ENCODE data around the gene VPS37D.

The VPS37D gene

DNA sequence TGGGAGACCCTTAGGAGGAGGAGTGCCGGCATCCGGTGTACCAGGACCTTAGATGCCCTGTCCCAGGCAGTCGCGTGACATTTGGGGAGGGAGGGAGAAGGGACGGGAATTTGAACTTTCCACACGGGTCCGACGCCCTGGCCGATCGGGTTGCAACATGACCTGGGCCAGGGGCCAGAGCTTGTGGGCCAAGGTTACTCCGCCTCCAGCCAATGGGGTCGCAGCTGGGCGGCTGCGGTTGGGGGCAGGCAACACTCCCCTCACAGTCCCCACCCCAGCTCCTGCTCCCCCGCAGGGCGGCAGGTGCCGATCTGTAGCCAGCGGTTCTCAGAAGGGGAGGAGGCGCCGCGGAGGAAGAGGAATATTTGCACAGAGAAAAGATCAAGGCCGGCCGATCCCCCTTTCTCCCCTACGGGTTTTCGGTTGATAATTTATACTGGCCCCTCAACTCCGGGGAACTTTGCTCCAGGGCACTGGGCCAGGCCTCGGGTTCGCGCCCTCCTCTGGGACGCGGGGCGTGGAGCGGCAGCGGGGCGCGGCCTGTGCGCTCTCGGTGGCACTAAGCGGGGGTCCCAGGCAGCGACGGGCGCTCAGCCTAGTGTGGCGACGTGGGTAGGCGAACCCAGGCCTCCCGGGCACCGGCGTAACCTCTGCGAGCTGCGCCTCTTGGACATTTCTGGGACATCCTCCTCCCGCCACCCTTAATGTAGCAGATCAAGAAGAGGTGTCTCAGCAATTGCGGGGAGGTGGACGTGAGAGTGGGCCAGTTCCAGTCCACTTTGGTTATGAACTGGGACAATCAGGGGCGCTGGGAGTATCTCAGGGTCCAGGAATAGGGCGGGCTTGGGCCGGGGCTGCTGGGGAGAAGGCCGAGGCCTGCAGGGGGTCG, 44.5 kb upstream of the VPS37D start (continued):
- TF ChIP-seq GLIS2 (tag by site-specific recombination; IDR thresholded peaks at IDR 0.05) = no peak
- peak; percentile 41; the same call in 1 of the 2 replicates for TF ChIP-seq ZNF341 (tag by site-specific recombination; IDR thresholded peaks at IDR 0.05; ENCODE audit: low read depth)
- no peak for TF ChIP-seq IKZF3 (tag by site-specific recombination; IDR thresholded peaks at IDR 0.05)
- TF ChIP-seq ZNF175 (tag by site-specific recombination; IDR thresholded peaks at IDR 0.05) = no peak
- no peak for TF ChIP-seq ZNF514 (tag by site-specific recombination; IDR thresholded peaks at IDR 0.05)
- no peak for TF ChIP-seq ZFP69B (tag by site-specific recombination; IDR thresholded peaks at IDR 0.05)
- no peak for TF ChIP-seq ZNF23 (tag by site-specific recombination; IDR thresholded peaks at IDR 0.05; ENCODE audit: borderline replicate concordance)

DNA sequence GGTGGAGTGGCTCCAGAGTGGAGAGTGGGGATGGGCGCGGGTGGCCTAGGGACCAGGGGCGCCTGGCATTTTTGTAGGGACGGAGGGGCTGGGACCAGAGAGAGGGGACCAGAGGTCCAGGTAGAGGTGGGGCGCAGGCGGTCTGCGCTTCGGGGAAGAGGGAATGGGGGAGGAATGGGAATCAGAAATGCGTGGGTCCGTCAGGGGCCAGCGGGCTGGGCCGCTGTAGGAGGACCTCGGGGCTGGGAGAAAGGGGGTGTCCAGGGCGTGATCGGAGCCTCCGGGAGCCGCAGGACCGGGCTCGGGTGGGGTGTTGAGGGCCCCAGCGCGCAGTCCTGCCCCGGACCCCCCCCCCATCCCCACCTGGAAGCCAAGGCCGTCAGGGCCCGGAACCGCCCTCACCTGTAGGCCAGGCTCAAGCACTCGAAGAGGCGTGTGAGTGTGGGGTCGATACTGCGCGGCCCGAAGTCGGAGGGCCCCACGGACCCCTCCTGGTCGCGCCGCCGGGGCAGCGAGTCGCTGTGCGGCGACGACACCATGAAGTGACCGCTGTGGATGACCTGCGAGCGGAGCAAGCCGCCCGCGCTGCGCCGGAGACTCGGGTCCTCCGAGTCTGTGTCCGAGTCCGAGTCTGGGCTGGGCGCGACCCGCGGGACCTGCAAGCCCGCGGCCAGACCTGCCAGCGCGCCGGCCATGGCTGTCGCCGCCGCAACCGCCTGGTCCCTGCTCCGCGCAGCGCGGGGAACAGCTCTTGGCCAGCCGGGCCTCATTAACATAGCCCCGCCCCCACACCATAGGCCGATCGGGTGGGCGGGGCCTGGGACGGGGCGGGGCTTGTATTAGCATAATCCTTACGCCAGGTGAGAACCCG, 43.6 kb upstream of the VPS37D start, which contains the start of gene MLXIPL:
TSS of gene MLXIPL (minus strand) at position 725 of the 871 bp plus-strand sequence. CDS start at position 695, 30 bp downstream.
- peak within 1 kb of the TSS; percentile 58 for H3K4me3 ChIP-seq (ENCODE audit: low read depth, low read length)
- peak within 1 kb of the TSS; percentile 57; the same call in 1 of the 2 replicates for H3K27ac ChIP-seq (ENCODE audit: extremely low read depth, low read depth, low read length)
- H3K4me1 ChIP-seq (ENCODE audit: control insufficient read depth, insufficient read depth, low read length) = no peaks in the 10 kb centered on the region
- CTCF ChIA-PET = interaction anchor here (0.6 to 2.4 kb wide), 3 partner anchors 17 to 111 kb away, joined by 3 to 10 read pairs (median 9); no protein-coding TSS in a partner anchor
- H3K9me3 ChIP-seq (ENCODE audit: control insufficient read depth, insufficient read depth, low read depth, low read length) = no peaks in the 10 kb centered on the region
- POLR2A ChIA-PET = interaction anchor here (0.6 to 1.1 kb wide), 7 partner anchors 11 to 117 kb away, joined by 3 to 7 read pairs (median 3); partner anchors contain the start of genes ABHD11 and BAZ1B
- H3K36me3 ChIP-seq (ENCODE audit: control insufficient read depth in 2 of 2, insufficient read depth in 1 of 2, low read length in 2 of 2) = no peaks in the 10 kb centered on the region
- TF ChIP-seq SP3 (tag by site-specific recombination; IDR thresholded peaks at IDR 0.05) (0 out of 2 replicates have a peak, but pooled peaks have one; percentile 40), ZNF426 (tag by site-specific recombination; IDR thresholded peaks at IDR 0.05) (no peak), YY1 (tag by site-specific recombination; IDR thresholded peaks at IDR 0.05) (peak; percentile 33; the same call in 1 of the 2 replicates), IKZF3 (tag by site-specific recombination; IDR thresholded peaks at IDR 0.05) (no peak), ZNF624 (tag by site-specific recombination; IDR thresholded peaks at IDR 0.05) (no peak), ZNF2 (tag by site-specific recombination; IDR thresholded peaks at IDR 0.05) (0 out of 2 replicates have a peak, but pooled peaks have one; percentile 38), ZNF341 (tag by site-specific recombination; IDR thresholded peaks at IDR 0.05; ENCODE audit: low read depth) (peak; percentile 45; the same call in 1 of the 2 replicates), GLIS2 (tag by site-specific recombination; IDR thresholded peaks at IDR 0.05) (no peak), ZNF623 (tag by site-specific recombination; IDR thresholded peaks at IDR 0.05) (no peak), SP2 (tag by site-specific recombination; IDR thresholded peaks at IDR 0.05) (peak; percentile 26; the same call in 1 of the 2 replicates), ZSCAN30 (tag by site-specific recombination; IDR thresholded peaks at IDR 0.05) (peak; percentile 53; the same call in 1 of the 2 replicates), ZBTB48 (tag by site-specific recombination; IDR thresholded peaks at IDR 0.05) (peak; percentile 38; the same call in 1 of the 2 replicates), ZNF335 (tag by site-specific recombination; conservative IDR thresholded peaks at IDR 0.05) (peak; percentile 62; the same call in 1 of the 2 replicates), KLF9 (tag by site-specific recombination; IDR thresholded peaks at IDR 0.05; ENCODE audit: low read depth) (peak; percentile 32; the same call in 1 of the 2 replicates)
- TF ChIP-seq, protein P1, sequence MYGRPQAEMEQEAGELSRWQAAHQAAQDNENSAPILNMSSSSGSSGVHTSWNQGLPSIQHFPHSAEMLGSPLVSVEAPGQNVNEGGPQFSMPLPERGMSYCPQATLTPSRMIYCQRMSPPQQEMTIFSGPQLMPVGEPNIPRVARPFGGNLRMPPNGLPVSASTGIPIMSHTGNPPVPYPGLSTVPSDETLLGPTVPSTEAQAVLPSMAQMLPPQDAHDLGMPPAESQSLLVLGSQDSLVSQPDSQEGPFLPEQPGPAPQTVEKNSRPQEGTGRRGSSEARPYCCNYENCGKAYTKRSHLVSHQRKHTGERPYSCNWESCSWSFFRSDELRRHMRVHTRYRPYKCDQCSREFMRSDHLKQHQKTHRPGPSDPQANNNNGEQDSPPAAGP (tag by site-specific recombination; IDR thresholded peaks at IDR 0.05) = peak; percentile 22; the same call in 1 of the 2 replicates
- TF ChIP-seq, protein P2, sequence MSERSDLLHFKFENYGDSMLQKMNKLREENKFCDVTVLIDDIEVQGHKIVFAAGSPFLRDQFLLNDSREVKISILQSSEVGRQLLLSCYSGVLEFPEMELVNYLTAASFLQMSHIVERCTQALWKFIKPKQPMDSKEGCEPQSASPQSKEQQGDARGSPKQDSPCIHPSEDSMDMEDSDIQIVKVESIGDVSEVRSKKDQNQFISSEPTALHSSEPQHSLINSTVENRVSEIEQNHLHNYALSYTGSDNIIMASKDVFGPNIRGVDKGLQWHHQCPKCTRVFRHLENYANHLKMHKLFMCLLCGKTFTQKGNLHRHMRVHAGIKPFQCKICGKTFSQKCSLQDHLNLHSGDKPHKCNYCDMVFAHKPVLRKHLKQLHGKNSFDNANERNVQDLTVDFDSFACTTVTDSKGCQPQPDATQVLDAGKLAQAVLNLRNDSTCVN (tag by site-specific recombination; optimal IDR thresholded peaks at IDR 0.05) = peak; percentile 80
- TF ChIP-seq, protein P3, sequence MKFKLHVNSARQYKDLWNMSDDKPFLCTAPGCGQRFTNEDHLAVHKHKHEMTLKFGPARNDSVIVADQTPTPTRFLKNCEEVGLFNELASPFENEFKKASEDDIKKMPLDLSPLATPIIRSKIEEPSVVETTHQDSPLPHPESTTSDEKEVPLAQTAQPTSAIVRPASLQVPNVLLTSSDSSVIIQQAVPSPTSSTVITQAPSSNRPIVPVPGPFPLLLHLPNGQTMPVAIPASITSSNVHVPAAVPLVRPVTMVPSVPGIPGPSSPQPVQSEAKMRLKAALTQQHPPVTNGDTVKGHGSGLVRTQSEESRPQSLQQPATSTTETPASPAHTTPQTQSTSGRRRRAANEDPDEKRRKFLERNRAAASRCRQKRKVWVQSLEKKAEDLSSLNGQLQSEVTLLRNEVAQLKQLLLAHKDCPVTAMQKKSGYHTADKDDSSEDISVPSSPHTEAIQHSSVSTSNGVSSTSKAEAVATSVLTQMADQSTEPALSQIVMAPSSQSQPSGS (tag by site-specific recombination; IDR thresholded peaks at IDR 0.05; ENCODE audit: low read depth) = no peak
- TF ChIP-seq, protein P4, sequence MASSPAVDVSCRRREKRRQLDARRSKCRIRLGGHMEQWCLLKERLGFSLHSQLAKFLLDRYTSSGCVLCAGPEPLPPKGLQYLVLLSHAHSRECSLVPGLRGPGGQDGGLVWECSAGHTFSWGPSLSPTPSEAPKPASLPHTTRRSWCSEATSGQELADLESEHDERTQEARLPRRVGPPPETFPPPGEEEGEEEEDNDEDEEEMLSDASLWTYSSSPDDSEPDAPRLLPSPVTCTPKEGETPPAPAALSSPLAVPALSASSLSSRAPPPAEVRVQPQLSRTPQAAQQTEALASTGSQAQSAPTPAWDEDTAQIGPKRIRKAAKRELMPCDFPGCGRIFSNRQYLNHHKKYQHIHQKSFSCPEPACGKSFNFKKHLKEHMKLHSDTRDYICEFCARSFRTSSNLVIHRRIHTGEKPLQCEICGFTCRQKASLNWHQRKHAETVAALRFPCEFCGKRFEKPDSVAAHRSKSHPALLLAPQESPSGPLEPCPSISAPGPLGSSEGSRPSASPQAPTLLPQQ (tag by site-specific recombination; IDR thresholded peaks at IDR 0.05) = peak; percentile 28; the same call in 1 of the 2 replicates
- TF ChIP-seq, protein P5, sequence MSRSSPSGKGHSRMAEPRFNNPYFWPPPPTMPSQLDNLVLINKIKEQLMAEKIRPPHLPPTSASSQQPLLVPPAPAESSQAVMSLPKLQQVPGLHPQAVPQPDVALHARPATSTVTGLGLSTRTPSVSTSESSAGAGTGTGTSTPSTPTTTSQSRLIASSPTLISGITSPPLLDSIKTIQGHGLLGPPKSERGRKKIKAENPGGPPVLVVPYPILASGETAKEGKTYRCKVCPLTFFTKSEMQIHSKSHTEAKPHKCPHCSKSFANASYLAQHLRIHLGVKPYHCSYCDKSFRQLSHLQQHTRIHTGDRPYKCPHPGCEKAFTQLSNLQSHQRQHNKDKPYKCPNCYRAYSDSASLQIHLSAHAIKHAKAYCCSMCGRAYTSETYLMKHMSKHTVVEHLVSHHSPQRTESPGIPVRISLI (tag by site-specific recombination; IDR thresholded peaks at IDR 0.05) = no peak
- TF ChIP-seq, protein P6, sequence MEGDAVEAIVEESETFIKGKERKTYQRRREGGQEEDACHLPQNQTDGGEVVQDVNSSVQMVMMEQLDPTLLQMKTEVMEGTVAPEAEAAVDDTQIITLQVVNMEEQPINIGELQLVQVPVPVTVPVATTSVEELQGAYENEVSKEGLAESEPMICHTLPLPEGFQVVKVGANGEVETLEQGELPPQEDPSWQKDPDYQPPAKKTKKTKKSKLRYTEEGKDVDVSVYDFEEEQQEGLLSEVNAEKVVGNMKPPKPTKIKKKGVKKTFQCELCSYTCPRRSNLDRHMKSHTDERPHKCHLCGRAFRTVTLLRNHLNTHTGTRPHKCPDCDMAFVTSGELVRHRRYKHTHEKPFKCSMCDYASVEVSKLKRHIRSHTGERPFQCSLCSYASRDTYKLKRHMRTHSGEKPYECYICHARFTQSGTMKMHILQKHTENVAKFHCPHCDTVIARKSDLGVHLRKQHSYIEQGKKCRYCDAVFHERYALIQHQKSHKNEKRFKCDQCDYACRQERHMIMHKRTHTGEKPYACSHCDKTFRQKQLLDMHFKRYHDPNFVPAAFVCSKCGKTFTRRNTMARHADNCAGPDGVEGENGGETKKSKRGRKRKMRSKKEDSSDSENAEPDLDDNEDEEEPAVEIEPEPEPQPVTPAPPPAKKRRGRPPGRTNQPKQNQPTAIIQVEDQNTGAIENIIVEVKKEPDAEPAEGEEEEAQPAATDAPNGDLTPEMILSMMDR (tag by site-specific recombination; IDR thresholded peaks at IDR 0.05) = no peak

All from HEK293 (cell line).